Spleen (tissue), 7 donors: Measurements from ENCODE around the gene SBK3.

ENCODE experiments used
- POLR2A ChIP-seq, 3 donors: fragments of 450-650 bp; IDR thresholded peaks; one replicate each; pipeline ENCODE4 v1.5.1; 2017; ENCODE audit warnings: antibody characterized with exemption in 3 of 3, mild to moderate bottlenecking in 1 of 3
- POLR2AphosphoS5 ChIP-seq, 3 donors: sonication (generic); formaldehyde crosslinking; IDR thresholded peaks; one replicate each; pipeline ENCODE4 v1.5.1; 2017; ENCODE audit warnings: antibody characterized with exemption in 3 of 3
- TF ChIP-seq, protein P1 (sequence below), 11 experiments: fragments of 200-600 bp in 7 of 11; fragments of 450-650 bp in 4 of 11; sonication (generic) in 4 of 11; IDR thresholded peaks in 8 of 11; conservative IDR thresholded peaks in 3 of 11; 1 replicate in 7 of 11; 2 replicates in 4 of 11; pipeline versions ENCODE4 v1.4.0 to v1.8.0; 2016 to 2021; ENCODE audit warnings: antibody characterized with exemption in 11 of 11, inconsistent platforms in 4 of 11, mild to moderate bottlenecking in 1 of 11
- donor health status: DM: no; HTN: no; CAD: no; lungs with moderate emphysema.
- donor health status: DM: no; HTN: no; CAD: no.
- donor health status: DM: no; HTN: no; CAD: no.

DNA sequence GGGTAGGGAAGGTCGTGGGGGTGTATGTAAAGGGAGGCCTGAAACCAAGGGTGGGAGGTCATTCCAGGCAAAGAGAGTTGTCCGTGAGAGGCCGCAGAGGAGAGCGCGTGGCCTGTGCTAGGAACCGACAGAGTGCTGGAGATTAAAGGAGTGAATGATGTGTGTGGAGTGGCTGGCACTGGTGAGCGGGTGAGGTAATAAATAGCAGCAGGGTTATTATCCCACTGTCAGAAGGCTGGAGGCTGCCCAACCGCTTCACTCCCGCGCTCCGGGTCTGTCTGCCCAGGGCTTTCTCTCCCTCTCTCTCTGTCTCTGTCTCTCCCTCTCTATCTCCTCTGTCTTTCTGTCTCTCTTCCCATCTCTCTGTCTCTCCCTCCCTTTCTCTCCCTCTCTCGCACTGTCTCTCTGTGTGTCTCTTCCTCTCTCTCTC, 17.9 kb upstream of the SBK3 start:
- TF ChIP-seq POLR2AphosphoS5 (IDR thresholded peaks at IDR 0.05) (no peak), POLR2A (IDR thresholded peaks at IDR 0.05) (no peak)
- TF ChIP-seq, protein P1, sequence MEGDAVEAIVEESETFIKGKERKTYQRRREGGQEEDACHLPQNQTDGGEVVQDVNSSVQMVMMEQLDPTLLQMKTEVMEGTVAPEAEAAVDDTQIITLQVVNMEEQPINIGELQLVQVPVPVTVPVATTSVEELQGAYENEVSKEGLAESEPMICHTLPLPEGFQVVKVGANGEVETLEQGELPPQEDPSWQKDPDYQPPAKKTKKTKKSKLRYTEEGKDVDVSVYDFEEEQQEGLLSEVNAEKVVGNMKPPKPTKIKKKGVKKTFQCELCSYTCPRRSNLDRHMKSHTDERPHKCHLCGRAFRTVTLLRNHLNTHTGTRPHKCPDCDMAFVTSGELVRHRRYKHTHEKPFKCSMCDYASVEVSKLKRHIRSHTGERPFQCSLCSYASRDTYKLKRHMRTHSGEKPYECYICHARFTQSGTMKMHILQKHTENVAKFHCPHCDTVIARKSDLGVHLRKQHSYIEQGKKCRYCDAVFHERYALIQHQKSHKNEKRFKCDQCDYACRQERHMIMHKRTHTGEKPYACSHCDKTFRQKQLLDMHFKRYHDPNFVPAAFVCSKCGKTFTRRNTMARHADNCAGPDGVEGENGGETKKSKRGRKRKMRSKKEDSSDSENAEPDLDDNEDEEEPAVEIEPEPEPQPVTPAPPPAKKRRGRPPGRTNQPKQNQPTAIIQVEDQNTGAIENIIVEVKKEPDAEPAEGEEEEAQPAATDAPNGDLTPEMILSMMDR (IDR thresholded peaks at IDR 0.05 in 8 of 11, conservative IDR thresholded peaks at IDR 0.05 in 3 of 11) = no peak
